Lower leg skin (tissue), 4 donors: ENCODE measurements around the gene HNRNPR. TPM values are rescaled to one million over a fixed set of nuclear protein-coding genes. Genes with fewer than 3 reads are reported as not detected.
A peak's percentile ranks its signal among the peaks of the same experiment; 100 is the strongest.

Source experiments
- DNase-seq, 2 donors: peaks; one replicate each; pipeline ENCODE4 v3.0.0-alpha.2; 2019; ENCODE audit warnings: low spot score in 2 of 2
- H3K4me3 ChIP-seq: fragments of 200-600 bp; sonication (generic); 2 replicates; pipeline ENCODE4 v1.5.1; 2017; ENCODE audit warnings: mild to moderate bottlenecking, low read depth; ENCODE audit not compliant: poor library complexity, severe bottlenecking
- CTCF ChIP-seq, 3 donors: fragments of 450-650 bp; IDR thresholded peaks; one replicate each; pipeline ENCODE4 v1.5.1; 2016; ENCODE audit warnings: antibody characterized with exemption in 3 of 3, mild to moderate bottlenecking in 3 of 3, moderate library complexity in 2 of 3
- POLR2A ChIP-seq, 2 donors: fragments of 450-650 bp; IDR thresholded peaks; one replicate each; pipeline ENCODE4 v1.6.1; 2016 to 2017; ENCODE audit warnings: antibody characterized with exemption in 2 of 2, mild to moderate bottlenecking in 1 of 2, moderate library complexity in 1 of 2
- WGBS, 2 donors: methylation state at CpG; one replicate each; pipeline ENCODE4 v1.1.5; 2018; 5-methylcytosine and 5-hydroxymethylcytosine counted together
- intact Hi-C: fragments of 100-400 bp; cut with DNase I; formaldehyde crosslinking; loops from one replicate; pipeline ENCODE4 v1.15.0; 2023; ENCODE audit warnings: low total_unique reads
- total RNA-seq, 4 donors: library from RNA; depleted of rRNA; stranded (reverse); fragments of >200 nt; gene quantifications; one replicate each; pipeline ENCODE4 v1.1.0, GENCODE V29; 2016

HNRNPR gene
- total RNA-seq, 4 donors from 2014 or later: 37.7 to 61.1 (median 55.0) TPM

GRCh38 chr1:23369335-23370013 lies 25.4 kb upstream of the HNRNPR start, which contains the start of gene ZNF436:
Gene ZNF436, minus strand, starts transcription at chr1:23369836. Its CDS starts 1,831 bp downstream, at chr1:23368005.
- intact Hi-C loops: no loop called here
- peak within 1 kb of the TSS; percentile 66 for H3K4me3 ChIP-seq
- WGBS, 2 donors: 0 to 1% methylated on average over 23 to 29 of the region's 29 CpGs
- TF ChIP-seq POLR2A (IDR thresholded peaks at IDR 0.05): no peak
- TF ChIP-seq CTCF (IDR thresholded peaks at IDR 0.05): no peak
- peak; percentile 81 to 95 for DNase-seq

- peak in 1 of 2 donors; percentile 70 for TF ChIP-seq POLR2A (IDR thresholded peaks at IDR 0.05)
- TF ChIP-seq CTCF (IDR thresholded peaks at IDR 0.05): no peak
- intact Hi-C loops: no loop called here
- DNase-seq: peak; percentile 89 to 98
Measured at GRCh38 chr1:23368562-23369334, 24.7 kb upstream of the HNRNPR start.

GRCh38 chr1:23367791-23368561 lies 23.9 kb upstream of the HNRNPR start:
- no peak for TF ChIP-seq POLR2A (IDR thresholded peaks at IDR 0.05)
- TF ChIP-seq CTCF (IDR thresholded peaks at IDR 0.05): no peak
- DNase-seq: peak; percentile 99 to 100
- intact Hi-C loops: no loop called here
- WGBS, 2 donors: 1% methylated on average over 22 to 41 of the region's 41 CpGs
- peak overlapping the region; percentile 66 for H3K4me3 ChIP-seq

More at GRCh38 chr1:23368562-23369334, 24.7 kb upstream of the HNRNPR start:
- whole genome bisulfite sequencing, 2 donors: 0% methylated on average over 24 to 61 of the region's 61 CpGs
- H3K4me3 ChIP-seq: peak overlapping the region; percentile 66

- intact Hi-C loops: no loop called here
- peak overlapping the region; percentile 65 for H3K4me3 ChIP-seq
- 31 to 46% methylated on average over 9 of the region's 9 CpGs for WGBS, 2 donors
- TF ChIP-seq POLR2A (IDR thresholded peaks at IDR 0.05) (no peak), CTCF (IDR thresholded peaks at IDR 0.05) (no peak)
- no peak for DNase-seq
Measured at GRCh38 chr1:23367451-23367790, 23.3 kb upstream of the HNRNPR start.

GRCh38 chr1:23366598-23366997 lies 22.5 kb upstream of the HNRNPR start:
- intact Hi-C loops: no loop called here
- no peak overlapping the region for H3K4me3 ChIP-seq
- DNase-seq: no peak
- WGBS, 2 donors: 41 to 57% methylated on average over 5 of the region's 5 CpGs
- TF ChIP-seq POLR2A (IDR thresholded peaks at IDR 0.05) (no peak), CTCF (IDR thresholded peaks at IDR 0.05) (no peak)
